Effector memory CD8-positive, alpha-beta T cell (primary cell): ENCODE results near the gene HEATR1.
A peak's percentile ranks its signal among the peaks of the same experiment; 100 is the strongest.

Experiments
- ATAC-seq: fragments of 150-1000 bp; cut with Tn5 transposase; replicated peaks from 2 replicates; pipeline ENCODE4 v1.10.0; 2021; ENCODE audit warnings: mild to moderate bottlenecking, moderate library complexity
- DNase-seq, 3 experiments: peaks; one replicate each; pipeline ENCODE4 v3.0.0; 2021
- H3K27ac Mint-ChIP-seq, 2 donors: one replicate each; pipeline ENCODE4 v1.8.0; 2022; ENCODE audit warnings: mild to moderate bottlenecking in 2 of 2, mixed read lengths in 2 of 2, moderate library complexity in 2 of 2
- H3K27me3 Mint-ChIP-seq, 2 donors: one replicate each; pipeline ENCODE4 v1.8.0; 2022; ENCODE audit warnings: mixed read lengths in 2 of 2
- H3K36me3 Mint-ChIP-seq: one replicate; pipeline ENCODE4 v1.8.0; 2022; ENCODE audit warnings: mild to moderate bottlenecking, moderate library complexity, mixed read lengths; ENCODE audit not compliant: insufficient read depth
- H3K4me1 Mint-ChIP-seq, 2 donors: one replicate each; pipeline ENCODE4 v1.8.0; 2022; ENCODE audit warnings: low read depth in 2 of 2, mixed read lengths in 2 of 2
- H3K4me3 Mint-ChIP-seq, 2 donors: one replicate each; pipeline ENCODE4 v1.8.0; 2022; ENCODE audit warnings: mild to moderate bottlenecking in 2 of 2, mixed read lengths in 2 of 2, moderate library complexity in 2 of 2
- H3K9me3 Mint-ChIP-seq, 2 donors: one replicate each; pipeline ENCODE4 v1.8.0; 2022; ENCODE audit warnings: mixed read lengths in 2 of 2

The HEATR1 gene

GRCh38 chr1:236523704-236524141 lies 80.6 kb downstream of the HEATR1 start, which contains the start of gene LGALS8:
LGALS8 (plus strand) TSS chr1:236523982; CDS start chr1:236526071, 2,089 bp downstream.
- Mint-ChIP-seq H3K27me3 (no peaks in the 10 kb centered on the region), H3K36me3 (peaks cover 39% of the 10 kb centered on the region), H3K4me1 (peaks cover 16 to 21% of the 10 kb centered on the region in 2 donors), H3K27ac (peak within 1 kb of the TSS; percentile 98 to 99), H3K9me3 (no peaks in the 10 kb centered on the region), H3K4me3 (peak within 1 kb of the TSS; percentile 95 to 100)
- DNase-seq (peak; percentile 71 to 78 (median 75)), ATAC-seq (peak; percentile 83)

- no peaks in the 10 kb centered on the region for H3K9me3 Mint-ChIP-seq
- peak overlapping the region; percentile 95 to 100 for H3K4me3 Mint-ChIP-seq
- peak overlapping the region; percentile 98 to 99 for H3K27ac Mint-ChIP-seq
- ATAC-seq = no peak
- no peak for DNase-seq
- peaks cover 33% of the 10 kb centered on the region for H3K36me3 Mint-ChIP-seq
- H3K27me3 Mint-ChIP-seq = no peaks in the 10 kb centered on the region
- peaks cover 16 to 21% of the 10 kb centered on the region in 2 donors for H3K4me1 Mint-ChIP-seq
Measured at GRCh38 chr1:236522937-236523703, 81.2 kb downstream of the HEATR1 start.

- H3K4me1 Mint-ChIP-seq = peaks cover 26 to 29% of the 10 kb centered on the region in 2 donors
- no peak overlapping the region for H3K4me3 Mint-ChIP-seq
- no peaks in the 10 kb centered on the region for H3K9me3 Mint-ChIP-seq
- no peak for DNase-seq
- no peaks in the 10 kb centered on the region for H3K27me3 Mint-ChIP-seq
- no peak for ATAC-seq
- peak overlapping the region in 1 of 2 donors; percentile 14 for H3K27ac Mint-ChIP-seq
- H3K36me3 Mint-ChIP-seq = peaks cover 20% of the 10 kb centered on the region
Measured at GRCh38 chr1:236520445-236521005, 83.8 kb downstream of the HEATR1 start.

- no peak overlapping the region for H3K4me3 Mint-ChIP-seq
Measured at GRCh38 chr1:236518322-236518721, 86.0 kb downstream of the HEATR1 start.

GRCh38 chr1:236516929-236517704 lies 87.2 kb downstream of the HEATR1 start:
- peaks cover 15 to 16% of the 10 kb centered on the region in 2 donors for H3K4me1 Mint-ChIP-seq
- no peaks in the 10 kb centered on the region for H3K9me3 Mint-ChIP-seq
- peak overlapping the region; percentile 72 to 90 for H3K27ac Mint-ChIP-seq
- H3K36me3 Mint-ChIP-seq = no peaks in the 10 kb centered on the region
- ATAC-seq (peak; percentile 96), DNase-seq (peak in 2 of 3 experiments; percentile 10 to 12)
- no peaks in the 10 kb centered on the region for H3K27me3 Mint-ChIP-seq
- H3K4me3 Mint-ChIP-seq = peak overlapping the region; percentile 51 to 58

More at GRCh38 chr1:236518322-236518721, 86.0 kb downstream of the HEATR1 start:
- Mint-ChIP-seq H3K9me3 (no peaks in the 10 kb centered on the region), H3K27me3 (no peaks in the 10 kb centered on the region), H3K36me3 (peaks cover 2% of the 10 kb centered on the region), H3K27ac (no peak overlapping the region), H3K4me1 (peaks cover 16 to 17% of the 10 kb centered on the region in 2 donors)
- no peak for ATAC-seq
- DNase-seq = no peak

GRCh38 chr1:236515443-236515958 lies 88.8 kb downstream of the HEATR1 start:
- Mint-ChIP-seq H3K4me1 (peaks cover 15 to 17% of the 10 kb centered on the region in 2 donors), H3K4me3 (peak overlapping the region; percentile 51 to 58), H3K27ac (peak overlapping the region in 1 of 2 donors; percentile 90)

GRCh38 chr1:236514703-236515442 lies 89.4 kb downstream of the HEATR1 start:
- no peak overlapping the region for H3K4me3 Mint-ChIP-seq
- no peak overlapping the region for H3K27ac Mint-ChIP-seq
- H3K4me1 Mint-ChIP-seq = peaks cover 15 to 18% of the 10 kb centered on the region in 2 donors
- H3K27me3 Mint-ChIP-seq = no peaks in the 10 kb centered on the region
- no peak for ATAC-seq
- no peaks in the 10 kb centered on the region for H3K36me3 Mint-ChIP-seq
- H3K9me3 Mint-ChIP-seq = no peaks in the 10 kb centered on the region
- DNase-seq = no peak

More at GRCh38 chr1:236515443-236515958, 88.8 kb downstream of the HEATR1 start:
- H3K27me3 Mint-ChIP-seq = no peaks in the 10 kb centered on the region
- DNase-seq (no peak), ATAC-seq (no peak)
- H3K9me3 Mint-ChIP-seq = no peaks in the 10 kb centered on the region
- H3K36me3 Mint-ChIP-seq = no peaks in the 10 kb centered on the region

- no peak for ATAC-seq
- Mint-ChIP-seq H3K9me3 (no peaks in the 10 kb centered on the region), H3K27ac (no peak overlapping the region), H3K27me3 (no peaks in the 10 kb centered on the region), H3K4me1 (peaks cover 14 to 17% of the 10 kb centered on the region in 2 donors), H3K4me3 (no peak overlapping the region), H3K36me3 (no peaks in the 10 kb centered on the region)
- no peak for DNase-seq
Measured at GRCh38 chr1:236511735-236512418, 92.4 kb downstream of the HEATR1 start.

- Mint-ChIP-seq H3K9me3 (no peaks in the 10 kb centered on the region), H3K27me3 (no peaks in the 10 kb centered on the region), H3K4me1 (peaks cover 5 to 7% of the 10 kb centered on the region in 2 donors), H3K4me3 (no peak overlapping the region), H3K36me3 (no peaks in the 10 kb centered on the region), H3K27ac (no peak overlapping the region)
- DNase-seq = no peak
- ATAC-seq = no peak
Measured at GRCh38 chr1:236509647-236510401, 94.5 kb downstream of the HEATR1 start.

GRCh38 chr1:236509203-236509602 lies 95.1 kb downstream of the HEATR1 start:
- peaks cover 5 to 7% of the 10 kb centered on the region in 2 donors for H3K4me1 Mint-ChIP-seq
- H3K27ac Mint-ChIP-seq = no peak overlapping the region
- no peaks in the 10 kb centered on the region for H3K27me3 Mint-ChIP-seq
- H3K36me3 Mint-ChIP-seq = no peaks in the 10 kb centered on the region
- ATAC-seq = no peak
- H3K4me3 Mint-ChIP-seq = peak overlapping the region in 1 of 2 donors; percentile 1
- no peaks in the 10 kb centered on the region for H3K9me3 Mint-ChIP-seq
- DNase-seq = no peak

GRCh38 chr1:236508593-236509027 lies 95.7 kb downstream of the HEATR1 start:
- ATAC-seq = no peak
- Mint-ChIP-seq H3K27ac (peak overlapping the region in 1 of 2 donors; percentile 17), H3K27me3 (no peaks in the 10 kb centered on the region), H3K9me3 (no peaks in the 10 kb centered on the region), H3K4me3 (peak overlapping the region; percentile 1), H3K4me1 (peaks cover 5 to 7% of the 10 kb centered on the region in 2 donors), H3K36me3 (no peaks in the 10 kb centered on the region)
- DNase-seq = no peak
